T-helper 1 cell treated with Interleukin-12 subunit alpha and Interleukin-12 subunit beta and Interleukin-4 antibody, amounts not matched to agents 30 μg/mL and 1 μg/mL, for 36 hours (primary cell): Measurements from ENCODE around the gene GCK.
A peak's percentile ranks its signal among the peaks of the same experiment; 100 is the strongest.

Experiments used
- H3K27ac Mint-ChIP-seq: one replicate; pipeline ENCODE4 v1.8.0; 2021; ENCODE audit warnings: mild to moderate bottlenecking, mixed read lengths
- H3K27me3 Mint-ChIP-seq: one replicate; pipeline ENCODE4 v1.8.0; 2021; ENCODE audit warnings: low read depth, mixed read lengths
- H3K36me3 Mint-ChIP-seq: one replicate; pipeline ENCODE4 v1.8.0; 2021; ENCODE audit warnings: low read depth, mixed read lengths
- H3K4me1 Mint-ChIP-seq: one replicate; pipeline ENCODE4 v1.8.0; 2021; ENCODE audit warnings: low read depth, mixed read lengths
- H3K4me3 Mint-ChIP-seq: one replicate; pipeline ENCODE4 v1.8.0; 2021; ENCODE audit warnings: mild to moderate bottlenecking, moderate library complexity, mixed read lengths
- H3K9me3 Mint-ChIP-seq: one replicate; pipeline ENCODE4 v1.8.0; 2021; ENCODE audit warnings: mixed read lengths

Gene GCK

DNA sequence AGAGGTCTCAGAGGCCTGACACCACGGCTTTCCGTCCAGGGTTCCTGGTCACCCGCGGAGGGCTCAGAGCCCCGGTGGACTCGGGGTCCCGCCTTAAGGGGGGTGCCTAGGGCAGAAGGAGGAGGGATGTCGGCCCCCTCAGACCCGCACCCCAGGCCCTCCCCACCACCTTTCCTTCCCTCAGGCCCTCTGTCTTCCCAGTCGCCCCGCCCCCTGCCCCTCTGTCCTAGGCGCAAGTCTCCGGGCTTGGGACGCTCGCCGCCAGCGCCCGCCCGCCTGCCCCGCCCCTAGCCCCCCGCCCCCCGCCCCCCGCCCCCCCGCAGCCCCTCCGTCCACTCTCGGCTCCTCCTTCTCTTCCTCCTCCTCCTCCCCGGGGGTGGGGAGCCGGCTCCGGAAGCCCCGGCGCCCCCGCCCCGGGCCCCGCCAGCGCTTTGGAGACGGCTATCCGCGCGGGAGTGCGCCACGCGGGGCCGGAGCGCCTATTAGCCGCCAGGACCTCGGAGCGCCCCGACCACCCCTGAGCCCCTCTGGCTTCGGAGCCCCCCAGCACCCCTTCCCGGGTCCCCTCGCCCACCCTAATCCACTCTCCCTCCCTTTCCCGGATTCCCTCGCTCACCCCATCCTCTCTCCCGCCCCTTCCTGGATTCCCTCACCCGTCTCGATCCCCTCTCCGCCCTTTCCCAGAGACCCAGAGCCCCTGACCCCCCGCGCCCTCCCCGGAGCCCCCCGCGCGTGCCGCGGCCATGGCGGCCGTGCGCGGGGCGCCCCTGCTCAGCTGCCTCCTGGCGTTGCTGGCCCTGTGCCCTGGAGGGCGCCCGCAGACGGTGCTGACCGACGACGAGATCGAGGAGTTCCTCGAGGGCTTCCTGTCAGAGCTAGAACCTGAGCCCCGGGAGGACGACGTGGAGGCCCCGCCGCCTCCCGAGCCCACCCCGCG lies 85.0 kb downstream of the GCK start, which contains the start of gene AEBP1:
Gene AEBP1 (plus strand): TSS at position 423 of the 937 bp plus-strand sequence. CDS start 321 bp downstream, at position 744.
- Mint-ChIP-seq H3K27ac (no peak within 1 kb of the TSS), H3K36me3 (no peaks in the 10 kb centered on the region), H3K4me1 (peaks cover 4% of the 10 kb centered on the region), H3K4me3 (peak within 1 kb of the TSS; percentile 49), H3K9me3 (no peaks in the 10 kb centered on the region), H3K27me3 (peaks cover 19% of the 10 kb centered on the region)

GRCh38 chr7:44103566-44103922 lies 85.7 kb downstream of the GCK start:
- Mint-ChIP-seq H3K9me3 (no peaks in the 10 kb centered on the region), H3K4me1 (peaks cover 4% of the 10 kb centered on the region), H3K27ac (no peak overlapping the region), H3K36me3 (no peaks in the 10 kb centered on the region), H3K4me3 (peak overlapping the region; percentile 49), H3K27me3 (peaks cover 19% of the 10 kb centered on the region)

DNA sequence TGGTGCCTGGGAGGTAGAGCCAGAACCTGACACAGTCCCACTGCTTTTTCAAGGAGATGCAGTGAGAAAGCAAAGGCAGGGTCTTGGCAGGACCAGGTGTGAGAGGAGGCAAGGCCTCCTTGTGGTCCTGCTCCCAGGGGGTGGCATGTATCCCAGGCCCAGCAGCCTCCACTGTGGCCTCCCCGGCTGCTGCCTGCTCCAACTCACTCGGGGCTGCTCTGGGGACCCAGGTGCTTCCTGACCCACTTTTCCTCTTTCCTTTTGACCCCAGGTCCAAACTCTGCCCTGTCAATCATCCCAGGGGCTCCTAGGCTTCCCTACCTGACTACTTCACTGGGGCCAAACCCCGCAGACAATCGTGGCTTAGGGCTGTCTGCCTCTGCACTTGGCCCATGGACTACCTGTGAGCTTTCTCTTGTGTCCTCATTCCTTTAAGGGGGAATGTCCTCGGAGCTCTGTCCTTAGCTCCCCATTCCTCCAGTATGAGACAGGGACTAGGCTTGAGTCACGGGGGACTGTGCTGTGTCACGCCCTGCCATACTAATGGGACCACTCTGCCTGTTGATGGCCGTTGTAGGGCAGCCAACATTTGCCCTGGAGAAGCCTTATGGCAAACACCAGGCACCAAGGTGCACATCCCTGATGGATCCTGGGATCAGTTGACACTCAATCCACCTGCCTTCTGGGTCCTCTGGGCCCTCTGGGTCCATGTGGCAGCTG lies 86.2 kb downstream of the GCK start:
- Mint-ChIP-seq H3K4me1 (peaks cover 7% of the 10 kb centered on the region), H3K27ac (no peak overlapping the region), H3K9me3 (no peaks in the 10 kb centered on the region), H3K36me3 (no peaks in the 10 kb centered on the region), H3K27me3 (peaks cover 19% of the 10 kb centered on the region), H3K4me3 (peak overlapping the region; percentile 49)

- H3K27me3 Mint-ChIP-seq, result peaks cover 19% of the 10 kb centered on the region
- no peaks in the 10 kb centered on the region for H3K36me3 Mint-ChIP-seq
- H3K4me1 Mint-ChIP-seq, result peaks cover 14% of the 10 kb centered on the region
- no peaks in the 10 kb centered on the region for H3K9me3 Mint-ChIP-seq
- no peak overlapping the region for H3K4me3 Mint-ChIP-seq
- no peak overlapping the region for H3K27ac Mint-ChIP-seq
Observed at GRCh38 chr7:44101966-44102845, 87.0 kb downstream of the GCK start.

DNA sequence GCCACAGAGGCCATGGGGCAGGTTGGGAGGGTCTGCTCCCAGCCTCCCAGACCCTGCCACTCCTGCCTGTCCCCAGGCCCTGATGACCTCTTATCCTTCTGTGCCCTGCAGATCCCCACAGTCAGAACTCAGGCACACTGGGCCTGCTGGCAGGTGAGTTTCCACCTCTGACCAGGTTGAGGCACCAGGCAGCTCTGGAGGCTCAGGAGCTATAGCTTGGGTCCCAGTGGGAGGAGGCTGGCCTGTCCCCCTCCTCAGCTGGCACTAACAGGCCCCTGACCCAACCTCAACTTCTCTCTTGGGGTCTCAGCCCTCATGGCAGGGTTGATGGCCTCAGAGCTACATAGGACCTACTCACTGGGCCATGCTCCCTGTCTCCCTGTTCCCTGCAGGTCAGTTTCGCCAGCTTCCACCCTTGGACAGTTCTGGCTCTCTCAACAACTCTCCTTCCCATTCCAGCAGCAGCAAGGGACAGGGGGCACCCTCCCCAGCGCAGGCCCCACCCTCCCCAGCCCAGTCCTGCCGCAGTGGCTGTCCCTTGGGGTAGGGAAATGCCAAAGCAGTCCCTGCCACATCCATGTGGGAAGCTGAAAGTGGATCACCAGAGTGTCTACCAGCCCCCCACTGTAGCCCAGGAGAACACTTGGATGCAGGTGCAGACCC lies 87.8 kb downstream of the GCK start:
- Mint-ChIP-seq H3K4me1 (peaks cover 18% of the 10 kb centered on the region), H3K27me3 (peaks cover 19% of the 10 kb centered on the region), H3K27ac (no peak overlapping the region), H3K36me3 (no peaks in the 10 kb centered on the region), H3K4me3 (no peak overlapping the region), H3K9me3 (no peaks in the 10 kb centered on the region)

DNA sequence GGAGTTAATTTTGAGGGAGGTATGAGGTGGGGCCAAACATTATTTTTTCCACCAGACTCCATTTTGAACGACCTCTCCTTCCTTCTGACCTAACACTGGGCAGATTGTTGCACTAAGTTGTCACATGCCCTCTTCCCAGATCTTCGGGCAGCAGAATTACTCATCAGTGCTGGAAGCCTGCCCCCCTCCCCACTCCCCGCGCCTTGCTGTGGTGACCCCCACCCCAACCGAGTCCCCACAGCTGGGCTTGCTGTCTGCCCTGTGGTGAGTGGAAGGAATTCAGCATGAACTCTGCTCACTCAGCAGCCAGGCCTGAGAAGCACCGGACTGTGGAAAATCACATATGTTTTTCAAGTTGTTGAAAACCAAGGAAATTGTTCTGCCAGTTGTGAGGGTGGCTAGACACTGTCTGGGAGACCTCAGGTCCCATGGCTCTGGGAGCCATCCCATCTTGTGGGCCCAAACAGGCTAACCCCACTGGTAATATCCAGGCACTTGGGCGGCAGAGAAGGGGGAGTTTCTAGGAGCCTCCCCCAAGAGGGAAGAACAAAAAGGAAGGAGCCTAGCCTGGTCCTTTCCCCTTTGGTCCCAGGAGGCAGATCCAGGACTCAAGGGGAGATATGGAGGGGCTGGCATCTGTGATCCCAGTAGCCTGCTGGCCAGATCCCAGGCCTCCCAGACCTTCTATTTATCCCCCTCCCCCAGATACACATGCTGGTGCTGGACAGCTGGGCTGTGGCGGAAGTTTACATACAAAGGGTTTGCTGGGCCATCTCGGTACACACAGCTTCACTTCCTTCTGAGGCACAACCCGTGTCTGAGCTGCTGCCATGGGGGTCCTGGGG lies 88.6 kb downstream of the GCK start:
- Mint-ChIP-seq H3K27me3 (peaks cover 16% of the 10 kb centered on the region), H3K9me3 (no peaks in the 10 kb centered on the region), H3K4me1 (peaks cover 18% of the 10 kb centered on the region), H3K36me3 (no peaks in the 10 kb centered on the region), H3K4me3 (no peak overlapping the region), H3K27ac (no peak overlapping the region)

DNA sequence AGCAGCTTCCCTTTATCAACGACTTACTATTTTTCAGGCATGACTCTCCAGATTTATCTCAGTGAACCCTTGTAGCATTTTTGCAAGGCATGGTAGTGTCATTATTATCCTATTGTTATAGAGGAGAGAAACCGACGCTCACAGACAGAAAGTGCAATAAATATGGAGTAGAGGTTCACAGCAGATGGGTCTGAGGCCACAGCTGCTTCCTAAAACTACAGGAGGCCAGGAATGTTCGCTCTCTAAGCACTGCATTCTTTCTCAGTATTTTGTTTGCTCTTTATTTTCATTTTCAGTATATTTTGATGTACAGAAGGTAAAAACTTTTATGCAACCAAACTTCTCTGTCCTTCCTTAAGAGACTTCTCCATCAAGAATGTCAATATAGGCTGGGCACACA lies 89.6 kb downstream of the GCK start:
- peaks cover 18% of the 10 kb centered on the region for H3K4me1 Mint-ChIP-seq
- H3K27ac Mint-ChIP-seq, result no peak overlapping the region
- H3K27me3 Mint-ChIP-seq, result peaks cover 8% of the 10 kb centered on the region
- H3K9me3 Mint-ChIP-seq, result no peaks in the 10 kb centered on the region
- no peak overlapping the region for H3K4me3 Mint-ChIP-seq
- no peaks in the 10 kb centered on the region for H3K36me3 Mint-ChIP-seq

GRCh38 chr7:44098092-44099068 lies 90.9 kb downstream of the GCK start:
- Mint-ChIP-seq H3K4me3 (no peak overlapping the region), H3K4me1 (peaks cover 17% of the 10 kb centered on the region), H3K27ac (no peak overlapping the region), H3K9me3 (no peaks in the 10 kb centered on the region), H3K27me3 (peaks cover 5% of the 10 kb centered on the region), H3K36me3 (no peaks in the 10 kb centered on the region)

GRCh38 chr7:44097064-44097932 lies 91.9 kb downstream of the GCK start:
- H3K9me3 Mint-ChIP-seq, result no peaks in the 10 kb centered on the region
- no peaks in the 10 kb centered on the region for H3K36me3 Mint-ChIP-seq
- H3K27me3 Mint-ChIP-seq, result no peaks in the 10 kb centered on the region
- peaks cover 17% of the 10 kb centered on the region for H3K4me1 Mint-ChIP-seq
- H3K27ac Mint-ChIP-seq, result peak overlapping the region; percentile 53
- H3K4me3 Mint-ChIP-seq, result no peak overlapping the region

DNA sequence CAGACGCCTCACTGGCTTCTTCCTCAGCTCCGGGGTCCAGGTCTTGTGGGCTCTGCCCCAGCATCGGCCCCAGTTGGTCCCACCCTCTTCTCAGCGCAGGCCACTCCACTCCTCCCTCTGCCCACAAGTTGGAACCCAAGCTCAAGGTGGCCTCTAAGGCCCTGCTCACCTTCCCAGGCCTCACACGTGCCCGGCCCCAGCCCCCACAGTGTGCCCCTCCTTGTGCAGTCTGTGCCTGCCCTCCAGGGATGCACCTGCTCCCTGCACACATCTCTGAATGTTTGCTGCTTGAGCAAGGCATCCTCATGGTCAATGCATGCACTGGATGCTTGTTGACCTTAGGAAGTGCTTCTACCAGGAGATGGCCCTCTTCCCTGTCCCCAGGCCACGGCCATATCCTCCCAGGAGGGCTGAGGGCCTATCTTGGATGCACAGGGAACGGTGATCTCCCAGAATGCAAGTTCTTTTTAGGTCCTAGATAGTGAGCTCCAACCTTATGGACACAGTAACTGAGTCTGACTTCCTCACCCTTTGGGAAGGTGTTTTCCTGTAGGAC lies 92.8 kb downstream of the GCK start:
- Mint-ChIP-seq H3K27me3 (no peaks in the 10 kb centered on the region), H3K4me3 (no peak overlapping the region), H3K9me3 (no peaks in the 10 kb centered on the region), H3K36me3 (no peaks in the 10 kb centered on the region), H3K4me1 (peaks cover 17% of the 10 kb centered on the region), H3K27ac (peak overlapping the region; percentile 16)

DNA sequence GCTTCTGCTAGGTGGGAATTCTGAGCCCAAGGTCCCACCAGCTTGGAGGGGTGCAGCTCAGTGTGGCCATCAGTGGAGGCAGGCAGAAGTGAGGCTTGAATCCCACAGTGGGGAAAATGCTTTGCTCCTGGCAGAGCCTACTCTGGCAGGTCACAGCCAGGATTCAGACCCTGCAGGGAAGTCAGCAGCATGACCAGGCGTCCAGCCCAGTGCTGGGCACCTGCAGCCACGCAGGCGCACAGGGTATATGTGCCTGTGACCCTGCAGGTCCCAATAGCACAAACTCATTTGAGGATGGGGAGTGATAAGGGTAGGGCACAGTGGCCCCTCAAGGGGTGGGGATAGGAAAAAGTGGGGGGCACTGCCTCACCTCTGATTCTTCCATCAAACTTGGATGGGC lies 93.5 kb downstream of the GCK start:
- Mint-ChIP-seq H3K27ac (no peak overlapping the region), H3K36me3 (no peaks in the 10 kb centered on the region), H3K4me1 (peaks cover 17% of the 10 kb centered on the region), H3K4me3 (no peak overlapping the region), H3K9me3 (no peaks in the 10 kb centered on the region), H3K27me3 (no peaks in the 10 kb centered on the region)
